ENCODE results near the gene DYSF. TPM values are rescaled to one million over a fixed set of nuclear protein-coding genes. Genes with fewer than 3 reads are reported as not detected.

Gene DYSF
- total RNA-seq, 4 donors from 2014 or later: 3.7 to 18.7 (median 10.6) TPM

- Histone ChIP-seq H3K27ac (no peak overlapping the region), H3K27me3 (no peaks in the 10 kb centered on the region), H3K9me3 (no peaks in the 10 kb centered on the region), H3K4me1 (no peaks in the 10 kb centered on the region), H3K36me3 (no peaks in the 10 kb centered on the region), H3K4me3 (no peak overlapping the region)
- WGBS, 2 donors (ENCODE audit: low coverage in 1 of 2): 74 to 100% methylated on average over 2 to 6 of the region's 7 CpGs
- no peak for DNase-seq
- in situ Hi-C loops (cut with MboI; ENCODE audit: low pct_ligation_motif_present in 1 of 4, low pct_unique_long_range_greater_than_20kb in 1 of 4, low sequenced_read_pairs in 3 of 4): no loop called here
- intact Hi-C loops (cut with DNase I; ENCODE audit: low total_unique reads): no loop called here
- TF ChIP-seq POLR2AphosphoS5 (IDR thresholded peaks at IDR 0.05) (no peak), POLR2A (IDR thresholded peaks at IDR 0.05) (no peak), EP300 (IDR thresholded peaks at IDR 0.05; ENCODE audit: low read depth) (no peak)
- TF ChIP-seq, protein P1, sequence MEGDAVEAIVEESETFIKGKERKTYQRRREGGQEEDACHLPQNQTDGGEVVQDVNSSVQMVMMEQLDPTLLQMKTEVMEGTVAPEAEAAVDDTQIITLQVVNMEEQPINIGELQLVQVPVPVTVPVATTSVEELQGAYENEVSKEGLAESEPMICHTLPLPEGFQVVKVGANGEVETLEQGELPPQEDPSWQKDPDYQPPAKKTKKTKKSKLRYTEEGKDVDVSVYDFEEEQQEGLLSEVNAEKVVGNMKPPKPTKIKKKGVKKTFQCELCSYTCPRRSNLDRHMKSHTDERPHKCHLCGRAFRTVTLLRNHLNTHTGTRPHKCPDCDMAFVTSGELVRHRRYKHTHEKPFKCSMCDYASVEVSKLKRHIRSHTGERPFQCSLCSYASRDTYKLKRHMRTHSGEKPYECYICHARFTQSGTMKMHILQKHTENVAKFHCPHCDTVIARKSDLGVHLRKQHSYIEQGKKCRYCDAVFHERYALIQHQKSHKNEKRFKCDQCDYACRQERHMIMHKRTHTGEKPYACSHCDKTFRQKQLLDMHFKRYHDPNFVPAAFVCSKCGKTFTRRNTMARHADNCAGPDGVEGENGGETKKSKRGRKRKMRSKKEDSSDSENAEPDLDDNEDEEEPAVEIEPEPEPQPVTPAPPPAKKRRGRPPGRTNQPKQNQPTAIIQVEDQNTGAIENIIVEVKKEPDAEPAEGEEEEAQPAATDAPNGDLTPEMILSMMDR (IDR thresholded peaks at IDR 0.05): no peak
Measured at GRCh38 chr2:71595569-71595968, 142.2 kb downstream of the DYSF start.

GRCh38 chr2:71596011-71596410 is 142.7 kb downstream of the DYSF start:
- H3K4me3 ChIP-seq: no peak overlapping the region
- intact Hi-C loops (cut with DNase I; ENCODE audit: low total_unique reads): no loop called here
- no peaks in the 10 kb centered on the region for H3K9me3 ChIP-seq
- no peak for DNase-seq
- WGBS, 2 donors (ENCODE audit: low coverage in 1 of 2): 45 to 51% methylated on average over 3 to 17 of the region's 17 CpGs
- no peaks in the 10 kb centered on the region for H3K36me3 ChIP-seq
- no peak overlapping the region for H3K27ac ChIP-seq
- no peaks in the 10 kb centered on the region for H3K27me3 ChIP-seq
- no peak for TF ChIP-seq EP300 (IDR thresholded peaks at IDR 0.05; ENCODE audit: low read depth)
- TF ChIP-seq, protein P1 (IDR thresholded peaks at IDR 0.05): no peak
- TF ChIP-seq POLR2A (IDR thresholded peaks at IDR 0.05): no peak
- TF ChIP-seq POLR2AphosphoS5 (IDR thresholded peaks at IDR 0.05): no peak
- in situ Hi-C loops (cut with MboI; ENCODE audit: low pct_ligation_motif_present in 1 of 4, low pct_unique_long_range_greater_than_20kb in 1 of 4, low sequenced_read_pairs in 3 of 4): no loop called here
- no peaks in the 10 kb centered on the region for H3K4me1 ChIP-seq

GRCh38 chr2:71597756-71598155 is 144.4 kb downstream of the DYSF start:
- H3K27ac ChIP-seq: no peak overlapping the region
- H3K36me3 ChIP-seq: no peaks in the 10 kb centered on the region
- intact Hi-C loops (cut with DNase I; ENCODE audit: low total_unique reads): no loop called here
- in situ Hi-C loops (cut with MboI; ENCODE audit: low pct_ligation_motif_present in 1 of 4, low pct_unique_long_range_greater_than_20kb in 1 of 4, low sequenced_read_pairs in 3 of 4): no loop called here
- WGBS, 2 donors (ENCODE audit: low coverage in 1 of 2): 50 to 89% methylated on average over 1 to 4 of the region's 4 CpGs
- H3K4me1 ChIP-seq: no peaks in the 10 kb centered on the region
- no peak for DNase-seq
- TF ChIP-seq POLR2AphosphoS5 (IDR thresholded peaks at IDR 0.05) (no peak), EP300 (IDR thresholded peaks at IDR 0.05; ENCODE audit: low read depth) (no peak)
- TF ChIP-seq, protein P1 (IDR thresholded peaks at IDR 0.05): no peak
- no peak overlapping the region for H3K4me3 ChIP-seq
- no peaks in the 10 kb centered on the region for H3K27me3 ChIP-seq
- no peaks in the 10 kb centered on the region for H3K9me3 ChIP-seq

DNA sequence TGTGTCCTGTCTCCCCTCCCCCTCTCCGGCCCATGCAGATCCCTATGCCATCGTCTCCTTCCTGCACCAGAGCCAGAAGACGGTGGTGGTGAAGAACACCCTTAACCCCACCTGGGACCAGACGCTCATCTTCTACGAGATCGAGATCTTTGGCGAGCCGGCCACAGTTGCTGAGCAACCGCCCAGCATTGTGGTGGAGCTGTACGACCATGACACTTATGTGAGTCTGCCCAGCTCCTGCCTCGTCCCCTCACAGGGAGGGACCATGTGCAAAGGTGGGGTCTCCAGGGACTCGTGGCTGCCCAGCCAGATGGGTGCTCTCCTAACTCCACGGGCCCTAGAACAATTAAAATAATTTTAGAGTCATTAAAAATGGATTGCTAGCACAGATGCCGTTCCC is 145.2 kb downstream of the DYSF start:
- H3K4me1 ChIP-seq: no peaks in the 10 kb centered on the region
- no peaks in the 10 kb centered on the region for H3K9me3 ChIP-seq
- WGBS, 2 donors (ENCODE audit: low coverage in 1 of 2): 80% methylated on average over 14 of the region's 14 CpGs; no CpG with 5 or more reads in 1 of the 2 donors
- H3K27me3 ChIP-seq: no peaks in the 10 kb centered on the region
- TF ChIP-seq POLR2A (IDR thresholded peaks at IDR 0.05): no peak
- TF ChIP-seq POLR2AphosphoS5 (IDR thresholded peaks at IDR 0.05): no peak
- TF ChIP-seq, protein P1 (IDR thresholded peaks at IDR 0.05): no peak
- TF ChIP-seq EP300 (IDR thresholded peaks at IDR 0.05; ENCODE audit: low read depth): no peak
- no peaks in the 10 kb centered on the region for H3K36me3 ChIP-seq
- H3K27ac ChIP-seq: no peak overlapping the region
- in situ Hi-C loops (cut with MboI; ENCODE audit: low pct_ligation_motif_present in 1 of 4, low pct_unique_long_range_greater_than_20kb in 1 of 4, low sequenced_read_pairs in 3 of 4): no loop called here
- intact Hi-C loops (cut with DNase I; ENCODE audit: low total_unique reads): no loop called here
- no peak overlapping the region for H3K4me3 ChIP-seq
- no peak for DNase-seq

All from transverse colon (tissue), 4 donors.